Measurements from ENCODE around the gene CCDC178.

DNA sequence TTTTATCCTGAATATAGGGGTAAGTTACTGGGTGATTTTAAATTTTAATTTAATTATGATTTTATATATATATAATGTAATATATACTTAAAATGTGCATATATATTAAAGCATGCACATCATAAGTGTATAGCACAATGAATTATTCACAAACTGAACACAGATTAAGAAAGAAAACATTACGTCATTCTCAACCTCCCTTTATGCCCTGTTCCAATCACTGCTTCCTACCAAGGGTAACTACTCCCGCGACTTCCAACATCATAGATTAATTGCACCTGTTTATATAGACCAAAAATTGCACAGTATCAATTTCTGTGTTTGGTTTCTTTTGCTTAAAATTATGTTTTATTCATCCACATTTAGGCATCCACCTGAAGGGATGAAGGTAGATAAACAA, 366.4 kb downstream of the CCDC178 start:
- TF ChIP-seq, protein P1, sequence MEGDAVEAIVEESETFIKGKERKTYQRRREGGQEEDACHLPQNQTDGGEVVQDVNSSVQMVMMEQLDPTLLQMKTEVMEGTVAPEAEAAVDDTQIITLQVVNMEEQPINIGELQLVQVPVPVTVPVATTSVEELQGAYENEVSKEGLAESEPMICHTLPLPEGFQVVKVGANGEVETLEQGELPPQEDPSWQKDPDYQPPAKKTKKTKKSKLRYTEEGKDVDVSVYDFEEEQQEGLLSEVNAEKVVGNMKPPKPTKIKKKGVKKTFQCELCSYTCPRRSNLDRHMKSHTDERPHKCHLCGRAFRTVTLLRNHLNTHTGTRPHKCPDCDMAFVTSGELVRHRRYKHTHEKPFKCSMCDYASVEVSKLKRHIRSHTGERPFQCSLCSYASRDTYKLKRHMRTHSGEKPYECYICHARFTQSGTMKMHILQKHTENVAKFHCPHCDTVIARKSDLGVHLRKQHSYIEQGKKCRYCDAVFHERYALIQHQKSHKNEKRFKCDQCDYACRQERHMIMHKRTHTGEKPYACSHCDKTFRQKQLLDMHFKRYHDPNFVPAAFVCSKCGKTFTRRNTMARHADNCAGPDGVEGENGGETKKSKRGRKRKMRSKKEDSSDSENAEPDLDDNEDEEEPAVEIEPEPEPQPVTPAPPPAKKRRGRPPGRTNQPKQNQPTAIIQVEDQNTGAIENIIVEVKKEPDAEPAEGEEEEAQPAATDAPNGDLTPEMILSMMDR (IDR thresholded peaks at IDR 0.05) = no peak
- TF ChIP-seq POLR2A (IDR thresholded peaks at IDR 0.05) = no peak
- no peak for TF ChIP-seq POLR2AphosphoS5 (IDR thresholded peaks at IDR 0.05)

All from prostate gland (tissue), 2 donors.